Vagina (tissue), 2 donors: ENCODE results near the gene ROR2.

Experiments used
- CTCF ChIP-seq, 3 experiments: fragments of 450-650 bp in 2 of 3; fragments of 200-600 bp in 1 of 3; sonication (generic) in 1 of 3; IDR thresholded peaks; one replicate each; pipeline ENCODE4 v1.5.1; 2017 to 2019; ENCODE audit warnings: antibody characterized with exemption in 3 of 3, mild to moderate bottlenecking in 2 of 3, moderate library complexity in 2 of 3
- POLR2A ChIP-seq, 2 donors: fragments of 450-650 bp; IDR thresholded peaks; one replicate each; pipeline ENCODE4 v1.6.1; 2017; ENCODE audit warnings: antibody characterized with exemption in 2 of 2, mild to moderate bottlenecking in 2 of 2, moderate library complexity in 2 of 2
- POLR2AphosphoS5 ChIP-seq, 2 donors: sonication (generic); formaldehyde crosslinking; IDR thresholded peaks; one replicate each; pipeline ENCODE4 v1.9.0; 2017; ENCODE audit warnings: antibody characterized with exemption in 2 of 2, mild to moderate bottlenecking in 2 of 2, low read depth in 1 of 2; ENCODE audit not compliant: insufficient read depth in 1 of 2

GRCh38 chr9:91515074-91515687 is 434.8 kb downstream of the ROR2 start:
- TF ChIP-seq CTCF (IDR thresholded peaks at IDR 0.05): no peak
- TF ChIP-seq POLR2AphosphoS5 (IDR thresholded peaks at IDR 0.05; ENCODE audit: insufficient read depth in 1 of 2, low read depth in 1 of 2): peak; percentile 54 to 73
- no peak for TF ChIP-seq POLR2A (IDR thresholded peaks at IDR 0.05)
